GM12874 (cell line): Measurements from ENCODE around the gene PLPP6.

Source experiments
- CTCF ChIP-seq: IDR thresholded peaks from 2 replicates; pipeline ENCODE4 v1.5.1; 2011; ENCODE audit warnings: low read depth, mild to moderate bottlenecking, control low read depth, low read length, moderate library complexity; ENCODE audit not compliant: insufficient read depth

PLPP6 gene

GRCh38 chr9:4665357-4665756 lies 3.3 kb downstream of the PLPP6 start:
- no peak for TF ChIP-seq CTCF

- TF ChIP-seq CTCF: no peak
Measured at GRCh38 chr9:4666042-4666699, 4.1 kb downstream of the PLPP6 start, which contains the start of gene SPATA6L. SPATA6L (minus strand) TSS chr9:4666480; CDS start chr9:4666250, 230 bp downstream.

- no peak for TF ChIP-seq CTCF
Measured at GRCh38 chr9:4667681-4668080, 5.6 kb downstream of the PLPP6 start.

- TF ChIP-seq CTCF: no peak
Measured at GRCh38 chr9:4668604-4669003, 6.5 kb downstream of the PLPP6 start.

- TF ChIP-seq CTCF: no peak
Measured at GRCh38 chr9:4669890-4670289, 7.8 kb downstream of the PLPP6 start.

GRCh38 chr9:4670591-4670990 lies 8.5 kb downstream of the PLPP6 start:
- no peak for TF ChIP-seq CTCF

GRCh38 chr9:4671737-4672136 lies 9.6 kb downstream of the PLPP6 start:
- TF ChIP-seq CTCF: no peak

GRCh38 chr9:4674783-4675182 lies 12.7 kb downstream of the PLPP6 start:
- no peak for TF ChIP-seq CTCF
